Stimulated activated naive CD4-positive, alpha-beta T cell (primary cell): ENCODE data around the gene FBLN1.
"Not testable (repeated sequence)": the region's sequence is repeated elsewhere in the genome, so short reads cannot be mapped to it uniquely, and the experiment has no call there.

ENCODE experiments used
- DNase-seq, 6 experiments: peaks; one replicate each; lab custom pipeline; 2025; lab: John Stamatoyannopoulos, UW

FBLN1 gene

DNA sequence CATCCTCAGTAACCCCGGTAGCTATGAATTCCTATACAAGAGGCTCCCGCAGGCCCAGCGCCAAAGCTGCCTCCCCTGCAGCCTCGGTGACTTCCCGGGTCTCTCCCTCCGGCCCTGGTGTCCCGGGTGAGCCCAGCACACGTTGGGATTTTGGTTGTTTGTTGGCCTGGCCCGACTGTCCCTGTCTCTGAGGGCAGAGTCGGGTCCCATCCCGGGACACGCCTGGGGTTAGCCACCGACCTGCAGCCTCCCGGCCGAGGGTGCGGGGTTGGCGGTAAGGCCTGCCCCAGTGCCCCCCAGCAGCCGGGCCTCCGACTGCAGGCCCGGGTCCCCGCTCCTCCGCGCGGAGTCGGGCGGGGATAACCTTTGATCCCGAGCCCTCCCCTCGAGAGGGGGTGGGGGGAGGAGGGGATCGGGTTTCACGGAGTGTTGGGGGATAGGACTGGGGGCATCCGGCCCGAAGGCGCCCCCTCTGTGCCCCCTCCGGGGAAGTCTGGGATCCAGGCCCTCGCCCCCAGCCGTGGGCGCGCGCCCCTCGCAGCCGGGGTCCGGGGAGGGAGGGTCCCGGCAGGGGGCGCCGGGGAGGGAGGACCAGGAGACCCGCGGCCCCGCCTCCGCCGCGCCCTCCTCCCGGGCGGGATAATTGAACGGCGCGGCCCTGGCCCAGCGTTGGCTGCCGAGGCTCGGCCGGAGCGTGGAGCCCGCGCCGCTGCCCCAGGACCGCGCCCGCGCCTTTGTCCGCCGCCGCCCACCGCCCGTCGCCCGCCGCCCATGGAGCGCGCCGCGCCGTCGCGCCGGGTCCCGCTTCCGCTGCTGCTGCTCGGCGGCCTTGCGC is at the start of gene FBLN1:
Gene FBLN1, plus strand, starts transcription at position 669 of the 835 bp plus-strand sequence. Its CDS starts 103 bp downstream, at position 772.
- DNase-seq = no peak

DNA sequence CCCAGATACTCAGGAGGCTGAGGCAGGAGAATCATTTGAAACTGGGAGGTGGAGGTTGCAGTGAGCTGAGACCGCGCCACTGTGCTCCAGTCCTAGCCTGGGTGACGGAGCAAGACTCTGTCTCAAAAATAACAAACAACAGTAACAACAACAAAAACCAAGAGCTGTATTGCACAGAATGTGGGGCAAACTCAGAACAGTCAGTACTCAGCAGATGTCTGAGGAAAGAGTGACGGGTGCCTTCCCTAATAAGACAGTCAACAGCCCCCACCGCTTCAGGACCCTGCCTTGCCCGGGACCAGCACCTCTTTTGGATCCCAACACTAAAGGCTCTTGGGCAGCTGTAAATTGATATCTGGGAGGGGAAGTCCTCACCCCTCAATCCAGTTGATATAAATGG is 48.9 kb upstream of the FBLN1 start:
- DNase-seq = no peak

GRCh38 chr22:45454275-45454674 is 48.4 kb upstream of the FBLN1 start:
- DNase-seq = no peak

GRCh38 chr22:45455212-45455611 is 47.5 kb upstream of the FBLN1 start:
- DNase-seq = no peak

DNA sequence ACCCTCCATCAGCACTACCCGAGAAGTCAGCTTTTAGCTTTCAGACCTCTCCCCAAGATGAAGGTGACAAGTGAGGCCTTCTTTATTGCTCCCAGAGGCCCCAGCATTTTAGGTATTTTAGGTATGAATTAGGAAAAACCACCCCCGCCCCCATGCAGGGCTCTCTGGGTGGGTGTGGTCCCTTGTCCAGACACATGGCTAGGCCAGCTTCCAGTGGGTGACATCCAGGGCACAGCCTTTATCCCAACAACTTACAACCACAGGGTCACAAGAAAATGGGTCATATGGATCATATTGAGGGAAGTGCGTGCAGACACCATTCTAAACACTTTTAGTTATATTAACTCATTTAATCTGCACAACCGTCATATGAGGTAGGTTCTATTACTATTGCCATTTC is 47.1 kb upstream of the FBLN1 start:
- DNase-seq = no peak

DNA sequence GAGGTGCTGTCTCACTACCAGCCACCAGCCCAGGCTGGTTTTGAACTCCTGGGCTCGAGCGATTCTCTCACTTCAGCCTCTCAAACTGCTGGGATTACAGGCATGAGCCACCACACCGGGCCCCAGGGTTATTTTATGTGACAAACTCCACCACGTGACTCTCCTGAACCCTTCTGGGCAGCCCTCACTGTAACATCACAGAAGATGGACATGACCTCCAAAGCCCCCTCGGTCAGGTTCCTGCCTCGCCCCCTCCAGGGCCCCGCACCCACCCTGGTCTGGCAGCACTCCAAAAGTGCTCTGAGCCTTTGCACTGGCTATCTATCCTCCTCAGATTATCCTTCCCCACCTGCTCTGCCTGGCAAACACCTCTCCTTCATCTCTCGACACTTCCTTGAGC is 45.9 kb upstream of the FBLN1 start:
- DNase-seq = no peak

DNA sequence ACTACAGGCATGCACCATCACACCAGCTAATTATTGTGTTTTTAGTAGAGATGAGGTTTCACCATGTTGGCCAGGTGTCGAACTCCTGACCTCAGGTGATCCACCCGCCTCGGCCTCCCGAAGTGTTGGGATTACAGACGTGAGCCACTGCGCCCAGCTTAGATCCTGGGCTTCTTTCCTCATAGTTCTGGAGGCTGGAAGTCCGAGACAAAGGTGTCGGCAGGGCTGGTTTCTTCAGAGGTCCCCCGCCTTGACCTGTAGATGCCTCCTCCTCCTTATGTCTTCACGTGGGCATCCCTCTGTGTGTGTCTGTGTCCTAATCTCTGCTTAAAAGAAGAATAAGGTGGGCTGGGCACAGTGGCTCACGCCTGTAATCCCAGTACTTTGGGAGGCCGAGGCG is 44.2 kb upstream of the FBLN1 start:
- no peak for DNase-seq

DNA sequence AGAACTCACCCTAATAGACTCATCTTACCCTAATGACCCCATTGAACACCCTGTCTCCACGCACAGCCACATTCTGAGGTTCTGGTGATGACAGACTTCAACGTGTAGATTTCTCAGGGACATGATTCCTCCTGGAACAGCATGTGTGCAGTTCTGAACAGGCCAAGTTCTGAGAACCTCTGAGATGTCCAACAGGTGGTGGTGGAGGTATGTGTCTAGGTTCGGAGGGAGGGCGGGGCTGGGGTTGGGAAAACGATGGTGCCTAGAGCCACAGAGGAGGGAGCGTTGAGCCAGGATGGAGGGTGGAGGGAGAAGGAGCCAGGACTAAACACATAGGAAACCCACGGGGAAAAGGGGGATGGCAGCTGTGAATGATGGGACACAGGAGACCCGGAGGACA is 43.4 kb upstream of the FBLN1 start:
- DNase-seq = no peak

DNA sequence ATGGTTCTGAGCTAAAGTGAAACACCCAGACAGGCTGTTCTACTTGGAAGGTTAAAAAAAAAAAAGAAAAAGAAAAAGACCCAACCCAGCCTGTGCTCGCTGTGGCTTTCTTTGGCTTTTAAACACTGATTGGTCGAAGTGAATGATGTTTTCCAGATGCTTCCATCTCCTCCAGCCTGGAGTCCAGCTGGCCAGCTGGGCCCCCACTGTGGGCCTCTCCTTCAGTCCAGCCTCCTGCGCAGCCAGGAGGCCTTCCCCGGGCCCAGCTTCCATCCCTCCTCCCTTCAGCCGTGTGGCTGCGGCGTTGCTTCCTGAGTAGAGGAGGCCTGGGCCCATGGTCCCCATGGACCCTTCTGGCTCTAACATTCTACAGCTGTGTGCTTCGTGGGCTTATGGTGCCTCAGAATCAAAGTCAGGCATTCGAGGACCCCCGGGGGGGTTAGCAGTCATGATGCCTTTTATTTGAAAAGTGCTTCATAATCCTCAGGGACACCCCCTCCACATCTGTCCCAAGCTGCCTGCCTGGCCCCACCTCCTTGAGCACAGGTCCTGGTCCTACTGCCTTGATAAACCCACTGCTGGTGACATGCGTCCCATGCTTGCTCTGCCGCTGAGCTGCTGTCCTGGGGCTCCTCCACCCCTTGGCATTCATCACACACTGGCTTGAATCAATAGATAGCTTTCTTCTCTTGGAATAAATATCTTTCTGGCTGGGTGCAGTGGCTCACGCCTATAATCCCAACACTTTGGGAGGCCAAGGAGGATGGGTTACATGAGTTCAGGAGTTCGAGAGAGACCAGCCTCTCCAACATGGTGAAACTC is 42.2 kb upstream of the FBLN1 start:
- no peak for DNase-seq

- DNase-seq = no peak
These were observed 40.5 kb upstream of the FBLN1 start for GRCh38 chr22:45462034-45462655.

GRCh38 chr22:45463691-45464090 is 39.0 kb upstream of the FBLN1 start:
- DNase-seq = not testable (repeated sequence)

GRCh38 chr22:45465633-45466032 is 37.0 kb upstream of the FBLN1 start:
- no peak for DNase-seq

- DNase-seq = no peak
These were observed 33.8 kb upstream of the FBLN1 start for GRCh38 chr22:45468872-45469271.

DNA sequence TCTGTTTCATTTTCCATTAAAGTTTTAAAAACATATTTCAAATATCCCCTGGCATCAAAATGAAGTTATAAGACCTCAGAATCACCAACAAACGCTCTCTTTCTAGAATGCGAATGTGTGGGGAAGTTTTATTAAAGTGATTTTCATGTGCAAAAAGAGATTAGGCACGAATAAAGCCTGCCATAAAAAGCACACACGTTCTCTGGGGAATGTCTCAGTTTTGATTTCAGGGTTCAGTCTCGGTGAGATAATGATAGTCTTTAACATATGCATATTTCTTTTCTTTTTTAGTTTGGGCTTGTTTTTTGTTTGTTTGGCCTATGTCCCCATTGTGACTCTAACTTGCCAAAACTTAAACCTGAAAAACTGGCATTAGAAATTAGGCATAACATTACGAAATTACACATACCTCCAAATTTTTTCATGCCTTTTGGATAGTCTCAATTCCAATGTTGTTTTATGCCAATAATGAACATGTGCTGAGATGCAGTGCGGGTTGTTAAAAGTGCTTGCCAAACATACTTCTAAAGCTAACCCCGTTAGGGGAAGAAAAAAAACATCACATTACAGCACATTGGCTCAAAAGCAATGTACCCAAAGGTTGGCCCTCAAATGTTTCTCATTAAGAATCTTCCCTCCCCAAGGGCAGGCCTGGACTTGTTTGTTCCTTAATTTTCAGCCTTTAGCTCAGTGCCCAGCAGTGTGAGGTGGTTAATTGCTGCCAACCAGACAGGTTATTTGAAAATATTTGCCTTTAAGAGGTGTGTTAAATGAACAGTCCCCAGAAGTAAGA is 33.2 kb upstream of the FBLN1 start:
- DNase-seq = no peak

- DNase-seq = no peak
These were observed 31.8 kb upstream of the FBLN1 start for GRCh38 chr22:45470871-45471270.

DNA sequence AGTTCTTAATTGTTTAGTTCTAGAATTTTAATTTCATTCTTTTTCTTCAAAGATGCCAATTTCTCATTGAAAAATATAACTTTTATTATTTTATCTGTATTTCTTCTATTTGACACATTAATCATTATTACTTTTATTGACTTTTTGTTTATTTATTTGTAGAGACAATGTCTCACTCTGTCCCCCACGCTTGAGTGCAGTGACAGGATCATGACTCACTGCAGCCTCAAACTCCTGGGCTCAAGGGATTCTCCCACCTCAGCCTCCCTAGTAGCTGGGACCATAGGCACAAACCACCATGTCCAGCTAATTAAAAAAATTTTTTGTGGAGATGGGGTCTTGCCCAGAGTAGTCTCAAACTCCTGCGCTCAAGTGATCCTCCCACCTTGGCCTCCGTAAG is 30.3 kb upstream of the FBLN1 start:
- no peak for DNase-seq

- no peak for DNase-seq
These were observed 29.0 kb upstream of the FBLN1 start for GRCh38 chr22:45473626-45474237.

DNA sequence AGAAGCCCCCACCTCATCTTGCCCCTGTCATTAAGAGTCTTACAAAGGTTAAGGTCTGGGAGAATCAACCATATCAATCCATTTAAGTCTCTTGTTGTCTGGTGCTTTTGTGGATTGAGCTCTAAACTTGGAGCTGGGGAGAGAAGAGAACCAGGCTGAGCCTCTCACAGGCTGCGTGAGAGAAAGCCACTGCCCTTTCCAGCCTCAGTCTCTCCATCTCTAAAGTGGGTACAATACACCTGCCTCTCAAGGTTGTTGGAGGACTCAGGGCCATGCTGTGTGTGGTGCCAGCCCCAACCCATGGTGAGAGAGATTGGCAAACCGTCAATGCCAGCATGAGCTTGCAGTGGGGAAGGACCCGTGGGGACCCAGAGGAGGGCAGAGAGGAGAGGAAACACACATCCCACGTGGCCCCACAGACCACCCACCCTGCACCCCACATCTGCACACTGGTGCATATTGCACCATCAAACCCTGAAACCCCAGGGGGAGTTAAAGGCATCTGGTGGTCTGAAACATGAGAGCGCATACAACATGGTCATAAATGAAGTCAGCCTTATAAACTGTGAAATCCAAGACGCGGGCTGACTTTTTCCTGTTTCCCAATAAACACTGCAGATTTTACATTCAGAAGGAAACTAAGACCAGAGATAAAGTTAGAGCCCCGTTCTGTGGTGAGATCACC is 27.5 kb upstream of the FBLN1 start:
- no peak for DNase-seq

DNA sequence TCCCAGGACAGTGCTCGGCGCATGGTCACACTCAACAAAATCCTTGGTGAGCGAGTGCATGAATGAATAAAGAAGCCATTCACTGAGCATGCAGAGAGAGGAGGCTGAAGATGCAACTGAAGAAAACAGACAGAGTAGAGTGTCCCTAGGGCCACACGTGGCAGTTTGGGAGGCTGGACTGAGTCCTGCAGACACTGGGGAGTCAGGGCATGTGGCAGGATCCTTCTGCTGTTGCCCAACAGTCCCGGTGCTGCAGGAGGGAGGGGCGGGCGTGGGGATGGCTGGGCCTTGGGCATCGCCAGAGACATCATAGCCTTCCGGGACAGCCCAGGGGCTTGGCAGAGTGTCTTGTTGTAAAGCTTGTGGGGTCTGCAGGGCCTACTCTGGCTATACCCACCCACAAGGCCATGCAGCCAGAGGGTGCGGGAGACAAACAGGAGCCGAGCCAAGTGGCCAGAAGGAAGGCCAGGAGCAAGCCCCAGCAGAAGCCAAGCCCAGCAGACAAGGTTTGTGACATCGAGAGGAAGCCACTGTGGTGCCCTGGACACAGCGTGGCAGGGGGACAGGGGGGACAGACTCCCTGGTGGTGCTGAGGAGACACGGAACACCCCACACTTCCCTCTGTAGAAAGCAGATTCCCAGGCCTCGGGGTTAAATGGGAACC is 26.7 kb upstream of the FBLN1 start:
- DNase-seq = no peak

DNA sequence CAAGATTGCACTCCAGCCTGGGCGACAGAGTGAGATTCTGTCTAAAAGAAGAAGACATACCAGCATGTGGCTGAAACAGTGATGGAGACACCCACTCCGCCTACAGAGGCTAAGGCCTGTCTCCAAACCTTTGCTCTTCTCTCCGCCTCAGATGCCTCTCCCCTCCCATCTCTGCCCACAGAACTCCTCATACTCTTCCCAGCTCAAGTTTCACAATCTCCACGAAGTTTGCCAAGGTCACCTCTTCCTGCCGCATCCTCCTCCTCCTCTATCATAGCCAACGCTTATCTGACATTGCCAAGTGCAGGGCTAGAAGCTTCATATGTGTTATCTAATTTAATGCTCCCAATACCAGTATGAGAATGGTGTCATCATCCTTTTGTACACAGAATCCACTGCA is 25.9 kb upstream of the FBLN1 start:
- DNase-seq = no peak
